Suprapubic skin (tissue), 4 donors: ENCODE measurements around the gene DCXR.

Source experiments
- POLR2A ChIP-seq, 2 donors: fragments of 450-650 bp; IDR thresholded peaks; one replicate each; pipeline ENCODE4 v1.6.1; 2017; ENCODE audit warnings: antibody characterized with exemption in 2 of 2, mild to moderate bottlenecking in 2 of 2, moderate library complexity in 2 of 2
- POLR2AphosphoS5 ChIP-seq, 3 donors: sonication (generic); formaldehyde crosslinking; IDR thresholded peaks; one replicate each; pipeline ENCODE4 v1.6.1; 2017; ENCODE audit warnings: antibody characterized with exemption in 3 of 3
- TF ChIP-seq, protein P1 (sequence below), 2 donors: fragments of 200-600 bp in 1 of 2; fragments of 450-650 bp in 1 of 2; sonication (generic) in 1 of 2; IDR thresholded peaks; one replicate each; pipeline ENCODE4 v1.5.1; 2016 to 2019; ENCODE audit warnings: antibody characterized with exemption in 2 of 2, mild to moderate bottlenecking in 1 of 2, moderate library complexity in 1 of 2

- TF ChIP-seq, protein P1, sequence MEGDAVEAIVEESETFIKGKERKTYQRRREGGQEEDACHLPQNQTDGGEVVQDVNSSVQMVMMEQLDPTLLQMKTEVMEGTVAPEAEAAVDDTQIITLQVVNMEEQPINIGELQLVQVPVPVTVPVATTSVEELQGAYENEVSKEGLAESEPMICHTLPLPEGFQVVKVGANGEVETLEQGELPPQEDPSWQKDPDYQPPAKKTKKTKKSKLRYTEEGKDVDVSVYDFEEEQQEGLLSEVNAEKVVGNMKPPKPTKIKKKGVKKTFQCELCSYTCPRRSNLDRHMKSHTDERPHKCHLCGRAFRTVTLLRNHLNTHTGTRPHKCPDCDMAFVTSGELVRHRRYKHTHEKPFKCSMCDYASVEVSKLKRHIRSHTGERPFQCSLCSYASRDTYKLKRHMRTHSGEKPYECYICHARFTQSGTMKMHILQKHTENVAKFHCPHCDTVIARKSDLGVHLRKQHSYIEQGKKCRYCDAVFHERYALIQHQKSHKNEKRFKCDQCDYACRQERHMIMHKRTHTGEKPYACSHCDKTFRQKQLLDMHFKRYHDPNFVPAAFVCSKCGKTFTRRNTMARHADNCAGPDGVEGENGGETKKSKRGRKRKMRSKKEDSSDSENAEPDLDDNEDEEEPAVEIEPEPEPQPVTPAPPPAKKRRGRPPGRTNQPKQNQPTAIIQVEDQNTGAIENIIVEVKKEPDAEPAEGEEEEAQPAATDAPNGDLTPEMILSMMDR (IDR thresholded peaks at IDR 0.05), result no peak
- TF ChIP-seq POLR2AphosphoS5 (IDR thresholded peaks at IDR 0.05) (no peak), POLR2A (IDR thresholded peaks at IDR 0.05) (no peak)
Measured at GRCh38 chr17:82005701-82006348, 31.7 kb downstream of the DCXR start.
